Smooth muscle cell (in vitro differentiated cells): Measurements from ENCODE around the gene S100Z. TPM values are rescaled to one million over a fixed set of nuclear protein-coding genes. Genes with fewer than 3 reads are reported as not detected.
"Not testable (repeated sequence)": the region's sequence is repeated elsewhere in the genome, so short reads cannot be mapped to it uniquely, and the experiment has no call there.

Experiments used
- DNase-seq: peaks from one replicate; lab custom pipeline; 2025; ENCODE audit not compliant: unreplicated experiment; lab: John Stamatoyannopoulos, UW
- H2AFZ ChIP-seq: fragments of 200-600 bp; sonication (generic); 2 replicates; pipeline ENCODE4 v1.6.0; 2016; ENCODE audit warnings: antibody characterized with exemption, low read depth, mild to moderate bottlenecking
- H3F3A ChIP-seq: fragments of 200-600 bp; sonication (generic); 2 replicates; pipeline ENCODE4 v1.6.0; 2017; ENCODE audit warnings: antibody characterized with exemption, low read depth
- H3K27ac ChIP-seq: fragments of 200-600 bp; sonication (generic); 2 replicates; pipeline ENCODE4 v1.5.1; 2016; ENCODE audit warnings: low read depth, mild to moderate bottlenecking
- H3K27me3 ChIP-seq: fragments of 200-600 bp; sonication (generic); 2 replicates; pipeline ENCODE4 v1.6.1; 2016; ENCODE audit warnings: low read depth, mild to moderate bottlenecking
- H3K36me3 ChIP-seq: fragments of 200-600 bp; sonication (generic); 2 replicates; pipeline ENCODE4 v1.5.1; 2016; ENCODE audit warnings: low read depth
- H3K4me1 ChIP-seq: fragments of 200-600 bp; sonication (generic); 2 replicates; pipeline ENCODE4 v1.5.1; 2016; ENCODE audit warnings: low read depth
- H3K4me2 ChIP-seq: fragments of 200-600 bp; sonication (generic); 2 replicates; pipeline ENCODE4 v1.6.0; 2016; ENCODE audit warnings: mild to moderate bottlenecking
- H3K4me3 ChIP-seq: fragments of 200-600 bp; sonication (generic); 2 replicates; pipeline ENCODE4 v1.5.1; 2016; ENCODE audit warnings: mild to moderate bottlenecking
- H3K79me2 ChIP-seq: fragments of 200-600 bp; sonication (generic); 2 replicates; pipeline ENCODE4 v1.6.0; 2016; ENCODE audit warnings: low read depth, mild to moderate bottlenecking
- H3K9ac ChIP-seq: fragments of 200-600 bp; sonication (generic); 2 replicates; pipeline ENCODE4 v1.6.0; 2016; ENCODE audit warnings: low read depth
- H3K9me3 ChIP-seq: fragments of 200-600 bp; sonication (generic); replicated peaks from 2 replicates; pipeline ENCODE4 v1.5.1; 2016; ENCODE audit warnings: low read depth
- H4K20me1 ChIP-seq: fragments of 200-600 bp; sonication (generic); 2 replicates; pipeline ENCODE4 v1.6.0; 2016; ENCODE audit warnings: low read depth
- CTCF ChIP-seq: fragments of 200-600 bp; sonication (generic); IDR thresholded peaks from 2 replicates; pipeline ENCODE4 v1.5.1; 2017; ENCODE audit warnings: borderline replicate concordance, mild to moderate bottlenecking, antibody characterized with exemption; ENCODE audit not compliant: insufficient read depth, poor library complexity, severe bottlenecking
- WGBS: methylation state at CpG from one replicate; pipeline ENCODE4 v1.1.7; 2016; ENCODE audit warnings: low lambda C conversion rate; 5-methylcytosine and 5-hydroxymethylcytosine counted together
- polyA plus RNA-seq: library from polyadenylated mRNA; unstranded; fragments of >200 nt; fragmentation: Nextera tagmentation; extraction: Ambion mirVana; gene quantifications from 2 replicates; pipeline ENCODE4 v1.2.1, GENCODE V29; 2016
- total RNA-seq: library from RNA; depleted of rRNA; stranded (reverse); fragments of >200 nt; gene quantifications from 2 replicates; pipeline ENCODE4 v1.2.3, GENCODE V29; 2014

S100Z gene
- total and polyA plus RNA-seq, 2 experiments from 2014 or later: 0.34 TPM; not detected in 1

- Histone ChIP-seq H3F3A (no peaks in the 10 kb centered on the region), H4K20me1 (no peaks in the 10 kb centered on the region), H3K4me2 (no peak overlapping the region), H3K4me1 (no peaks in the 10 kb centered on the region), H3K9me3 (peaks cover 5% of the 10 kb centered on the region), H3K4me3 (no peak overlapping the region), H3K9ac (no peak overlapping the region), H3K27ac (no peak overlapping the region), H3K36me3 (no peaks in the 10 kb centered on the region), H3K79me2 (no peaks in the 10 kb centered on the region), H3K27me3 (no peaks in the 10 kb centered on the region), H2AFZ (no peak overlapping the region)
- DNase-seq: no peak
- TF ChIP-seq CTCF: no peak
- WGBS: 90% methylated on average over 2 of the region's 2 CpGs
Observed at GRCh38 chr5:76896196-76896595, 46.4 kb downstream of the S100Z start.

GRCh38 chr5:76901522-76901921 is 51.7 kb downstream of the S100Z start:
- Histone ChIP-seq H3K9me3 (peaks cover 5% of the 10 kb centered on the region), H3K27me3 (no peaks in the 10 kb centered on the region), H3K79me2 (no peaks in the 10 kb centered on the region), H3K9ac (no peak overlapping the region), H3K4me1 (no peaks in the 10 kb centered on the region), H3K27ac (no peak overlapping the region), H3K36me3 (no peaks in the 10 kb centered on the region), H4K20me1 (no peaks in the 10 kb centered on the region), H3F3A (no peaks in the 10 kb centered on the region), H2AFZ (no peak overlapping the region), H3K4me2 (no peak overlapping the region), H3K4me3 (no peak overlapping the region)
- WGBS: 79% methylated on average over 3 of the region's 3 CpGs
- TF ChIP-seq CTCF: no peak
- DNase-seq: no peak

- no peak overlapping the region for H3K4me3 ChIP-seq
- H3K9me3 ChIP-seq: no peaks in the 10 kb centered on the region
- H3K36me3 ChIP-seq: no peaks in the 10 kb centered on the region
- DNase-seq: no peak
- H3F3A ChIP-seq: no peaks in the 10 kb centered on the region
- no peak overlapping the region for H3K27ac ChIP-seq
- no peak overlapping the region for H2AFZ ChIP-seq
- 91% methylated on average over 7 of the region's 7 CpGs for WGBS
- no peaks in the 10 kb centered on the region for H3K4me1 ChIP-seq
- H3K27me3 ChIP-seq: no peaks in the 10 kb centered on the region
- H3K9ac ChIP-seq: no peak overlapping the region
- no peak for TF ChIP-seq CTCF
- H3K4me2 ChIP-seq: no peak overlapping the region
- H4K20me1 ChIP-seq: no peaks in the 10 kb centered on the region
- no peaks in the 10 kb centered on the region for H3K79me2 ChIP-seq
Observed at GRCh38 chr5:76908166-76908565, 58.4 kb downstream of the S100Z start.

- not testable (repeated sequence) for H3K9me3 ChIP-seq, H2AFZ ChIP-seq, H3K27me3 ChIP-seq, H3K79me2 ChIP-seq, H3K27ac ChIP-seq, H3K4me2 ChIP-seq, H3K9ac ChIP-seq, H3K4me3 ChIP-seq, H3K36me3 ChIP-seq, DNase-seq, H4K20me1 ChIP-seq, H3F3A ChIP-seq, H3K4me1 ChIP-seq
- 29% methylated on average over 9 of the region's 9 CpGs for WGBS
Observed at GRCh38 chr5:76910344-76910933, 60.6 kb downstream of the S100Z start.

GRCh38 chr5:76914671-76915070 is 64.9 kb downstream of the S100Z start:
- H2AFZ ChIP-seq, H3K27ac ChIP-seq, H4K20me1 ChIP-seq, H3K36me3 ChIP-seq, H3K9ac ChIP-seq, H3K9me3 ChIP-seq, H3K79me2 ChIP-seq, H3K4me1 ChIP-seq, H3K4me3 ChIP-seq, H3K4me2 ChIP-seq, H3K27me3 ChIP-seq, DNase-seq, H3F3A ChIP-seq: not testable (repeated sequence)
- WGBS: 96% methylated on average over 14 of the region's 14 CpGs
